IMR-90 (cell line): ENCODE data around the gene NOXO1.

Experiments used
- CTCF ChIP-seq: conservative IDR thresholded peaks from 2 replicates; pipeline ENCODE4 v1.5.1; 2012; ENCODE audit warnings: mild to moderate bottlenecking, low read depth, low read length, improper control_type of control experiment
- POLR2A ChIP-seq: IDR thresholded peaks from 2 replicates; pipeline ENCODE4 v1.6.1; 2012; ENCODE audit warnings: mild to moderate bottlenecking, low read depth, low read length
- RAD21 ChIP-seq: IDR thresholded peaks from 2 replicates; pipeline ENCODE4 v1.6.1; 2012; ENCODE audit warnings: low read length, improper control_type of control experiment
- RCOR1 ChIP-seq: IDR thresholded peaks from 2 replicates; pipeline ENCODE4 v1.6.1; 2012; ENCODE audit warnings: mild to moderate bottlenecking, low read length, improper control_type of control experiment; ENCODE audit not compliant: insufficient replicate concordance
- SMC3 ChIP-seq: fragments of 150-350 bp; IDR thresholded peaks from 2 replicates; pipeline ENCODE4 v1.6.1; 2016; ENCODE audit warnings: low read depth, mild to moderate bottlenecking, antibody characterized with exemption, low read length, moderate library complexity
- USF2 ChIP-seq: fragments of 150-350 bp; IDR thresholded peaks from 2 replicates; pipeline ENCODE4 v1.6.1; 2017; ENCODE audit warnings: mild to moderate bottlenecking, antibody characterized with exemption, low read length, low read depth

GRCh38 chr16:2015947-2016208, 34.6 kb upstream of the NOXO1 start:
- no peak for TF ChIP-seq USF2
- no peak for TF ChIP-seq POLR2A
- TF ChIP-seq CTCF = no peak
- no peak for TF ChIP-seq RCOR1
- TF ChIP-seq RAD21 = no peak
- no peak for TF ChIP-seq SMC3
